Astrocyte (in vitro differentiated cells and primary cell): Measurements from ENCODE around the gene DNAJC9. TPM values are rescaled to one million over a fixed set of nuclear protein-coding genes. Genes with fewer than 3 reads are reported as not detected.

Source experiments
- DNase-seq: peaks from one replicate; pipeline ENCODE4 v3.0.0-alpha.2; 2010; ENCODE audit warnings: low read depth
- FAIRE-seq: peaks from 2 replicates; lab custom pipeline; 2011; peaks lifted over from hg19 to GRCh38; lab: Jason Lieb, UNC
- H2AFZ ChIP-seq: 2 replicates; pipeline ENCODE4 v1.6.0; 2012; ENCODE audit warnings: low read depth, low read length, inconsistent platforms
- H3K27ac ChIP-seq: 2 replicates; pipeline ENCODE4 v1.5.1; 2011; ENCODE audit warnings: low read depth, low read length, inconsistent platforms
- H3K27me3 ChIP-seq: 2 replicates; pipeline ENCODE4 v1.6.0; 2011; ENCODE audit warnings: low read length, inconsistent platforms; ENCODE audit not compliant: insufficient read depth
- H3K36me3 ChIP-seq: 2 replicates; pipeline ENCODE4 v1.5.1; 2011; ENCODE audit warnings: low read length, inconsistent platforms; ENCODE audit not compliant: insufficient read depth
- H3K4me1 ChIP-seq: 2 replicates; pipeline ENCODE4 v1.5.1; 2011; ENCODE audit warnings: low read length, inconsistent platforms; ENCODE audit not compliant: insufficient read depth
- H3K4me2 ChIP-seq: 2 replicates; pipeline ENCODE4 v1.6.0; 2012; ENCODE audit warnings: low read length, inconsistent platforms
- H3K4me3 ChIP-seq: 2 replicates; pipeline ENCODE4 v1.5.1; 2011; ENCODE audit warnings: low read depth, mild to moderate bottlenecking, low read length, inconsistent platforms; ENCODE audit not compliant: insufficient read depth
- H3K79me2 ChIP-seq: 2 replicates; pipeline ENCODE4 v1.6.0; 2012; ENCODE audit warnings: mild to moderate bottlenecking, low read length, inconsistent platforms; ENCODE audit not compliant: insufficient read depth
- H3K9ac ChIP-seq: 2 replicates; pipeline ENCODE4 v1.6.0; 2012; ENCODE audit warnings: mild to moderate bottlenecking, low read length, inconsistent platforms
- H3K9me3 ChIP-seq: 2 replicates; pipeline ENCODE4 v1.5.1; 2012; ENCODE audit warnings: low read depth, mild to moderate bottlenecking, low read length, inconsistent platforms; ENCODE audit not compliant: insufficient read depth
- H4K20me1 ChIP-seq: 2 replicates; pipeline ENCODE4 v1.6.0; 2012; ENCODE audit warnings: low read length, inconsistent platforms; ENCODE audit not compliant: insufficient read depth
- H3K27ac Mint-ChIP-seq: one replicate; pipeline ENCODE4 v1.8.0; 2021; ENCODE audit warnings: mild to moderate bottlenecking, mixed read lengths; ENCODE audit not compliant: unreplicated experiment
- H3K27me3 Mint-ChIP-seq: one replicate; pipeline ENCODE4 v1.8.0; 2021; ENCODE audit warnings: low read depth, mixed read lengths; ENCODE audit not compliant: unreplicated experiment
- H3K36me3 Mint-ChIP-seq: one replicate; pipeline ENCODE4 v1.8.0; 2021; ENCODE audit warnings: low read depth, mixed read lengths; ENCODE audit not compliant: unreplicated experiment
- H3K4me1 Mint-ChIP-seq: one replicate; pipeline ENCODE4 v1.8.0; 2021; ENCODE audit warnings: low read depth, mixed read lengths; ENCODE audit not compliant: unreplicated experiment
- H3K4me3 Mint-ChIP-seq: one replicate; pipeline ENCODE4 v1.8.0; 2021; ENCODE audit warnings: mild to moderate bottlenecking, moderate library complexity, mixed read lengths; ENCODE audit not compliant: unreplicated experiment
- H3K9me3 Mint-ChIP-seq: one replicate; pipeline ENCODE4 v1.8.0; 2021; ENCODE audit warnings: mild to moderate bottlenecking, mixed read lengths; ENCODE audit not compliant: unreplicated experiment
- CTCF ChIP-seq: IDR thresholded peaks from 2 replicates; pipeline ENCODE4 v1.5.1; 2011; ENCODE audit warnings: low read depth, mild to moderate bottlenecking, inconsistent platforms, low read length, moderate library complexity; ENCODE audit not compliant: insufficient read depth
- EZH2 ChIP-seq: IDR thresholded peaks from 2 replicates; pipeline ENCODE4 v1.6.1; 2012; ENCODE audit warnings: mild to moderate bottlenecking, low read length, inconsistent platforms; ENCODE audit not compliant: insufficient read depth
- total RNA-seq: library from RNA; stranded (reverse); gene quantifications from 2 replicates; pipeline ENCODE4 v1.2.1, GENCODE V29; 2021

DNAJC9 gene
- total RNA-seq, 1 donor from 2014 or later: 23.3 TPM

- Histone ChIP-seq H3K36me3 (peaks cover 18% of the 10 kb centered on the region), H3K27me3 (no peaks in the 10 kb centered on the region), H3K4me3 (no peak overlapping the region), H4K20me1 (peaks cover 5% of the 10 kb centered on the region), H3K4me2 (no peak overlapping the region), H3K9me3 (no peaks in the 10 kb centered on the region), H3K79me2 (no peaks in the 10 kb centered on the region), H3K27ac (no peak overlapping the region), H3K9ac (no peak overlapping the region), H3K4me1 (no peaks in the 10 kb centered on the region), H2AFZ (no peak overlapping the region)
- no peaks in the 10 kb centered on the region for H3K27me3 Mint-ChIP-seq
- H3K4me1 Mint-ChIP-seq: peaks cover 3% of the 10 kb centered on the region
- H3K27ac Mint-ChIP-seq: no peak overlapping the region
- DNase-seq: no peak
- peaks cover 12% of the 10 kb centered on the region for H3K36me3 Mint-ChIP-seq
- TF ChIP-seq EZH2 (no peak), CTCF (no peak)
- H3K9me3 Mint-ChIP-seq: no peaks in the 10 kb centered on the region
- FAIRE-seq: no peak
- H3K4me3 Mint-ChIP-seq: no peak overlapping the region
Observed at GRCh38 chr10:73234695-73235094, 12.4 kb downstream of the DNAJC9 start.

GRCh38 chr10:73233883-73234282, 13.2 kb downstream of the DNAJC9 start:
- Histone ChIP-seq H3K79me2 (no peaks in the 10 kb centered on the region), H3K27me3 (no peaks in the 10 kb centered on the region), H4K20me1 (no peaks in the 10 kb centered on the region), H3K4me1 (no peaks in the 10 kb centered on the region), H3K9me3 (no peaks in the 10 kb centered on the region), H2AFZ (no peak overlapping the region), H3K36me3 (peaks cover 13% of the 10 kb centered on the region), H3K9ac (no peak overlapping the region), H3K27ac (no peak overlapping the region), H3K4me2 (no peak overlapping the region), H3K4me3 (no peak overlapping the region)
- H3K27ac Mint-ChIP-seq: no peak overlapping the region
- H3K4me3 Mint-ChIP-seq: no peak overlapping the region
- H3K27me3 Mint-ChIP-seq: no peaks in the 10 kb centered on the region
- H3K4me1 Mint-ChIP-seq: peaks cover 8% of the 10 kb centered on the region
- no peak for DNase-seq
- no peaks in the 10 kb centered on the region for H3K9me3 Mint-ChIP-seq
- FAIRE-seq: no peak
- no peak for TF ChIP-seq CTCF
- no peak for TF ChIP-seq EZH2
- H3K36me3 Mint-ChIP-seq: peaks cover 12% of the 10 kb centered on the region

- H4K20me1 ChIP-seq: no peaks in the 10 kb centered on the region
- Mint-ChIP-seq H3K4me3 (no peak overlapping the region), H3K36me3 (peaks cover 12% of the 10 kb centered on the region), H3K27me3 (no peaks in the 10 kb centered on the region), H3K9me3 (no peaks in the 10 kb centered on the region), H3K4me1 (peaks cover 8% of the 10 kb centered on the region), H3K27ac (no peak overlapping the region)
- no peak overlapping the region for H3K4me3 ChIP-seq
- H3K79me2 ChIP-seq: no peaks in the 10 kb centered on the region
- H2AFZ ChIP-seq: no peak overlapping the region
- H3K27me3 ChIP-seq: no peaks in the 10 kb centered on the region
- H3K9me3 ChIP-seq: no peaks in the 10 kb centered on the region
- no peaks in the 10 kb centered on the region for H3K4me1 ChIP-seq
- H3K36me3 ChIP-seq: peaks cover 13% of the 10 kb centered on the region
- TF ChIP-seq EZH2 (no peak), CTCF (no peak)
- no peak overlapping the region for H3K27ac ChIP-seq
- DNase-seq: no peak
- no peak overlapping the region for H3K4me2 ChIP-seq
- FAIRE-seq: no peak
- no peak overlapping the region for H3K9ac ChIP-seq
Observed at GRCh38 chr10:73232887-73233286, 14.2 kb downstream of the DNAJC9 start.
